ENCODE data around the gene CRELD2.

CRELD2 gene

DNA sequence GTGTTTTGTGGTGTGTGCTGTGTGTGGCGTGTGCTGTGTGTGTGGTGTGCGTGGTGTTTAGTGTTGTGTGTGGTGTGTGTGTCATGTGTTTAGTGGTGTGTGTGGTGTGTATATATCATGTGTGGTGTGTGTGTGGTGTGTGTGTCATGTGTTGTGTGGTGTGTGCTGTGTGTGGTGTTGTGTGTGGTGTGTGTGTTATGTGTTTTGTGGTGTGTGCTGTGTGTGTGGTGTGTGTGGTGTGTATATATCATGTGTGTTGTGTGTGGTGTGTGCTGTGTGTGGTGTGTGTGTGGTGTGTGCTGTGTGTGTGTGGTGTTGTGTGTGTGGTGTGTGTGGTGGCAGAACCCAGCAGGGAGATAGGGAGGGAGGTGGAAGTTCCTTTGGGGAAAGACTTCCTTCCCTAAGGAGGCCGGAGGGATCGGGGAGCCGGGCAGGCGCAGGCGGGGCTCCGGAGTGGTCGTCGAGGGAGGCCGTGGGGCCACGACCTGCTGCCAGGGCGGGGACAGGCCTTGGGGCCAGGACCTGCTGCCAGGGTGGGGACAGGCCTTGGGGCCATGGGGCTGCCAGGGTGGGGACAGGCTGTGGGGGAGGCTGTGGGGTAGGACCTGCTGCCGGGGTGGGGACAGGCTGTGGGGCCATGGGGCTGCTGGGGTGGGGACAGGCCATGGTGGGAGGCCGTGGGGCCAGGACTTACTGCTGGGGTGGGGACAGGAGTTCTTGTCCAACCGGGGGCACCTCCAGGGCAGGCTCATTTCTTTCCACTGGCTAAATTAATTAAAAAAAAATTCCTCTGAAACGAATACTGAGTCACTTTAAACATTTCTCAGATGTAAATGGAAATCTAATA is 57.3 kb downstream of the CRELD2 start (continued):
- TF ChIP-seq PRDM2 (tag by site-specific recombination; IDR thresholded peaks at IDR 0.05; ENCODE audit: borderline replicate concordance) = no peak
- peak; percentile 59; the same call in 1 of the 2 replicates for TF ChIP-seq ZSCAN5A (tag by site-specific recombination; IDR thresholded peaks at IDR 0.05)
- peak; percentile 55; the same call in 1 of the 2 replicates for TF ChIP-seq ZNF777 (tag by site-specific recombination; IDR thresholded peaks at IDR 0.05; ENCODE audit: borderline replicate concordance)
- peak; percentile 54; the same call in 1 of the 2 replicates for TF ChIP-seq ZNF514 (tag by site-specific recombination; IDR thresholded peaks at IDR 0.05)
- peak; percentile 91; the same call in 1 of the 2 replicates for TF ChIP-seq ZNF785 (tag by site-specific recombination; IDR thresholded peaks at IDR 0.05)
- TF ChIP-seq ZEB2 (tag by site-specific recombination; IDR thresholded peaks at IDR 0.05) = no peak

DNA sequence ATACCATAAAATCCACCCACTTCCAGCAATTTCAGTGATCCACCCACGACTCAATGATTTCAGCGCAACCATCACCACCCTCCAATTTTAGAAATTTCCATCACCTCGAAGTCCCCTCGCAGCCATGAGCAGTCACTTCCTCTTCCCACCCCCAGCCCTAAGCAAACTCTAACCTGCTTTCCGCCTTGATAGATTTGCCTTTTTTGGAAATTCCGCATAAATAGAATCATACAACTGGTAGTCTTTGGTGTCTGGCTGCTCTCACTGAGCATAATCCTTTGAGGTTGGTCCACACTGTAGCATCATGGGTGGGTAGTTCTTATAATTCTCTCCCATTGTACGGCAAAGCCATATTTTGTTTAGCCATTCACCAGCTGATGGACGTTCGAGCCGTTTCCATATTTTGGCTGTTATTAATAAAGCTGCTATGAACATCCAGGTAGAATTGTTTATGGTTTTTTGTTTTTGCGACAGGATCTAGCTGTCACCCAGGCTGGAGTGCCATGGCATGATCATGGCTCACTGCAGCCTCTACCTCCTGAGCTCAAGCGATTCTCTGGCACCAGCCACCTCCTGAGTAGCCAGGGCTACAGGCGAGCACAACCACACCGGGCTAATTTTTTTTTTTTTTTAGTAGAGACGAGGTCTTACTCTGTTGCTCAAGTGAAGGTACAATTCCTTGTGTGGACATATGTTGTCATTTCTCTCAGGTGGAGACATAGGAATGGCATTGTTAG is 58.2 kb downstream of the CRELD2 start:
- H3K36me3 ChIP-seq (ENCODE audit: control insufficient read depth in 2 of 2, insufficient read depth in 1 of 2, low read length in 2 of 2) = no peaks in the 10 kb centered on the region
- no peak overlapping the region for H3K4me3 ChIP-seq (ENCODE audit: low read depth, low read length)
- ChIA-PET CTCF (interaction anchor here (0.7 to 1.0 kb wide), 4 partner anchors 25 to 153 kb away, joined by 3 to 7 read pairs (median 4); no protein-coding TSS in a partner anchor), POLR2A (no interaction called here)
- H3K9me3 ChIP-seq (ENCODE audit: control insufficient read depth, insufficient read depth, low read depth, low read length) = no peaks in the 10 kb centered on the region; the same call in 1 of the 2 replicates
- H3K4me1 ChIP-seq (ENCODE audit: control insufficient read depth, insufficient read depth, low read length) = no peaks in the 10 kb centered on the region; the same call in 1 of the 2 replicates
- no peak overlapping the region for H3K27ac ChIP-seq (ENCODE audit: extremely low read depth, low read depth, low read length)
- TF ChIP-seq ZNF169 (tag by site-specific recombination; IDR thresholded peaks at IDR 0.05) (no peak), ZNF670 (tag by site-specific recombination; IDR thresholded peaks at IDR 0.05; ENCODE audit: low read depth) (no peak), ZNF354C (tag by site-specific recombination; IDR thresholded peaks at IDR 0.05; ENCODE audit: borderline replicate concordance, low read depth) (no peak), FEZF1 (tag by site-specific recombination; IDR thresholded peaks at IDR 0.05) (peak; percentile 61; the same call in 1 of the 2 replicates), ZSCAN5A (tag by site-specific recombination; IDR thresholded peaks at IDR 0.05) (no peak), ZNF510 (tag by site-specific recombination; IDR thresholded peaks at IDR 0.05; ENCODE audit: insufficient replicate concordance) (no peak), IKZF3 (tag by site-specific recombination; IDR thresholded peaks at IDR 0.05) (no peak), ZNF701 (tag by site-specific recombination; IDR thresholded peaks at IDR 0.05) (no peak), ZNF514 (tag by site-specific recombination; IDR thresholded peaks at IDR 0.05) (no peak), EGR2 (tag by site-specific recombination; IDR thresholded peaks at IDR 0.05; ENCODE audit: low read depth) (peak; percentile 84), ZNF830 (tag by site-specific recombination; IDR thresholded peaks at IDR 0.05; ENCODE audit: low read depth) (no peak), ZNF433 (tag by site-specific recombination; IDR thresholded peaks at IDR 0.05; ENCODE audit: low read depth) (no peak), SP7 (tag by site-specific recombination; IDR thresholded peaks at IDR 0.05) (peak; percentile 31; the same call in 1 of the 2 replicates), ZNF239 (tag by site-specific recombination; IDR thresholded peaks at IDR 0.05) (no peak), ZNF148 (tag by site-specific recombination; IDR thresholded peaks at IDR 0.05; ENCODE audit: borderline replicate concordance) (no peak), ZNF10 (tag by site-specific recombination; IDR thresholded peaks at IDR 0.05) (no peak), ZNF768 (tag by site-specific recombination; IDR thresholded peaks at IDR 0.05) (no peak)

Data from HEK293 (cell line).